Chondrocyte (in vitro differentiated cells): ENCODE results near the gene CCDC3. TPM values are rescaled to one million over a fixed set of nuclear protein-coding genes. Genes with fewer than 3 reads are reported as not detected.

Experiments
- DNase-seq: peaks from one replicate; pipeline ENCODE4 v3.0.0; 2021; ENCODE audit warnings: mixed read lengths, low spot score
- H3K27ac Mint-ChIP-seq: one replicate; pipeline ENCODE4 v1.8.0; 2021; ENCODE audit warnings: mild to moderate bottlenecking, moderate library complexity, mixed read lengths; ENCODE audit not compliant: unreplicated experiment
- H3K27me3 Mint-ChIP-seq: 2 replicates; pipeline ENCODE4 v1.8.0; 2021; ENCODE audit warnings: low read depth, mixed read lengths
- H3K36me3 Mint-ChIP-seq: 2 replicates; pipeline ENCODE4 v1.8.0; 2021; ENCODE audit warnings: low read depth, mixed read lengths
- H3K4me1 Mint-ChIP-seq: 2 replicates; pipeline ENCODE4 v1.8.0; 2021; ENCODE audit warnings: low read depth, mild to moderate bottlenecking, mixed read lengths
- H3K4me3 Mint-ChIP-seq: one replicate; pipeline ENCODE4 v1.8.0; 2021; ENCODE audit warnings: mild to moderate bottlenecking, moderate library complexity, mixed read lengths; ENCODE audit not compliant: unreplicated experiment
- H3K9me3 Mint-ChIP-seq: 2 replicates; pipeline ENCODE4 v1.8.0; 2021; ENCODE audit warnings: low read depth, mixed read lengths
- total RNA-seq: library from RNA; stranded (reverse); gene quantifications from 3 replicates; pipeline ENCODE4 v1.2.1, GENCODE V29; 2021
- TF ChIP-seq, protein P1 (sequence below): fragments of 200-600 bp; sonication (generic); IDR thresholded peaks from 2 replicates; pipeline ENCODE4 v1.5.0; 2021; ENCODE audit warnings: antibody characterized with exemption, mild to moderate bottlenecking, moderate library complexity

The CCDC3 gene
- total RNA-seq, 1 donor from 2014 or later, result 145 TPM

DNA sequence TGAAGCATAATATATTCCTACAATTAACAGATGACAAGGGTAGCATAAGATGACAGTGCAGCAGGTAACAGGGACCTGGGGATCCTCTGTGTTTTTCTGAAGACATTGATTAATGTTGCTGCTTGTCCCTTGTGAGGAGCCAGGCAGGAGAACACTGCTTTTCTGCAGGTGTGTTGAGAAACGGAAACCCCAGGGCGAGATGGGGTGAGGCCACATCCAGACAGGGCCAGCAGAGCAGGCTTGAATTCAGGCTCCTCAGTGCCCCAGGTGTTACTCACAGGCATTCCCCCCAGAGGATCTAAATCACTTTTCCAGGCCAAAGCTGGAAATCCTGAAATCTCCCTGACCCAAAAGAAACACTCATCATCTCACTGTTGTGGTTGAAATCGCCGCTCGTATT, 105.3 kb downstream of the CCDC3 start:
- Mint-ChIP-seq H3K4me1 (no peaks in the 10 kb centered on the region), H3K27ac (no peak overlapping the region), H3K27me3 (no peaks in the 10 kb centered on the region), H3K4me3 (no peak overlapping the region), H3K36me3 (peaks cover 4% of the 10 kb centered on the region), H3K9me3 (peaks cover 20% of the 10 kb centered on the region)
- no peak for DNase-seq
- TF ChIP-seq, protein P1, sequence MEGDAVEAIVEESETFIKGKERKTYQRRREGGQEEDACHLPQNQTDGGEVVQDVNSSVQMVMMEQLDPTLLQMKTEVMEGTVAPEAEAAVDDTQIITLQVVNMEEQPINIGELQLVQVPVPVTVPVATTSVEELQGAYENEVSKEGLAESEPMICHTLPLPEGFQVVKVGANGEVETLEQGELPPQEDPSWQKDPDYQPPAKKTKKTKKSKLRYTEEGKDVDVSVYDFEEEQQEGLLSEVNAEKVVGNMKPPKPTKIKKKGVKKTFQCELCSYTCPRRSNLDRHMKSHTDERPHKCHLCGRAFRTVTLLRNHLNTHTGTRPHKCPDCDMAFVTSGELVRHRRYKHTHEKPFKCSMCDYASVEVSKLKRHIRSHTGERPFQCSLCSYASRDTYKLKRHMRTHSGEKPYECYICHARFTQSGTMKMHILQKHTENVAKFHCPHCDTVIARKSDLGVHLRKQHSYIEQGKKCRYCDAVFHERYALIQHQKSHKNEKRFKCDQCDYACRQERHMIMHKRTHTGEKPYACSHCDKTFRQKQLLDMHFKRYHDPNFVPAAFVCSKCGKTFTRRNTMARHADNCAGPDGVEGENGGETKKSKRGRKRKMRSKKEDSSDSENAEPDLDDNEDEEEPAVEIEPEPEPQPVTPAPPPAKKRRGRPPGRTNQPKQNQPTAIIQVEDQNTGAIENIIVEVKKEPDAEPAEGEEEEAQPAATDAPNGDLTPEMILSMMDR, result no peak

GRCh38 chr10:12892924-12893323, 108.6 kb downstream of the CCDC3 start:
- no peaks in the 10 kb centered on the region for H3K27me3 Mint-ChIP-seq
- no peak for DNase-seq
- H3K27ac Mint-ChIP-seq, result no peak overlapping the region
- H3K9me3 Mint-ChIP-seq, result peaks cover 24% of the 10 kb centered on the region
- TF ChIP-seq, protein P1, result no peak
- H3K36me3 Mint-ChIP-seq, result peaks cover 4% of the 10 kb centered on the region
- peaks cover 10% of the 10 kb centered on the region for H3K4me1 Mint-ChIP-seq
- H3K4me3 Mint-ChIP-seq, result no peak overlapping the region

GRCh38 chr10:12890958-12891357, 110.6 kb downstream of the CCDC3 start:
- Mint-ChIP-seq H3K4me1 (peaks cover 25% of the 10 kb centered on the region), H3K4me3 (no peak overlapping the region), H3K36me3 (peaks cover 4% of the 10 kb centered on the region), H3K9me3 (peaks cover 24% of the 10 kb centered on the region), H3K27ac (no peak overlapping the region), H3K27me3 (no peaks in the 10 kb centered on the region)
- no peak for DNase-seq
- TF ChIP-seq, protein P1, result no peak

- Mint-ChIP-seq H3K4me3 (no peak overlapping the region), H3K36me3 (peaks cover 2% of the 10 kb centered on the region), H3K27me3 (no peaks in the 10 kb centered on the region), H3K27ac (no peak overlapping the region), H3K4me1 (peaks cover 27% of the 10 kb centered on the region), H3K9me3 (peaks cover 16% of the 10 kb centered on the region)
- DNase-seq, result no peak
- TF ChIP-seq, protein P1, result no peak
These were observed 113.0 kb downstream of the CCDC3 start for GRCh38 chr10:12888470-12888869.

- DNase-seq, result no peak
- peaks cover 9% of the 10 kb centered on the region for H3K9me3 Mint-ChIP-seq
- no peaks in the 10 kb centered on the region for H3K27me3 Mint-ChIP-seq
- H3K4me1 Mint-ChIP-seq, result peaks cover 27% of the 10 kb centered on the region
- H3K4me3 Mint-ChIP-seq, result no peak overlapping the region
- peak overlapping the region; percentile 22 for H3K27ac Mint-ChIP-seq
- H3K36me3 Mint-ChIP-seq, result no peaks in the 10 kb centered on the region
- TF ChIP-seq, protein P1, result no peak
These were observed 113.7 kb downstream of the CCDC3 start for GRCh38 chr10:12887780-12888179.
